ENCODE measurements around the gene DCAF12L2.
"Not testable (repeated sequence)": the region's sequence is repeated elsewhere in the genome, so short reads cannot be mapped to it uniquely, and the experiment has no call there.

Gene DCAF12L2

GRCh38 chrX:126165721-126166461 lies at the start of gene DCAF12L2:
DCAF12L2 (minus strand) TSS chrX:126166289; CDS start chrX:126165924, 365 bp downstream.
- no peak for DNase-seq

DNA sequence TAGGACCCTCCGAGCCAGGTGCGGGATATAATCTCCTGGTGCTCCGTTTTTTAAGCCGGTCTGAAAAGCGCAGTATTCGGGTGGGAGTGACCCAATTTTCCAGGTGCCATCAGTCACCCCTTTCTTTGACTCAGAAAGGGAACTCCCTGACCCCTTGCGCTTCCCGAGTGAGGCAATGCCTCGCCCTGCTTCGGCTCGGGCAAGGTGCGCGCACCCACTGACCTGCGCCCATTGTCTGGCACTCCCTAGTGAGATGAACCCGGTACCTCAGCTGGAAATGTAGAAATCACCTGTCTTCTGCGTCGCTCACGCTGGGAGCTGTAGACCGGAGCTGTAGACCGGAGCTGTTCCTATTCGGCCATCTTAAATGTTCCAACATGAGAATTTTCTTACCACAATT lies 24.8 kb upstream of the DCAF12L2 start:
- DNase-seq: not testable (repeated sequence)

DNA sequence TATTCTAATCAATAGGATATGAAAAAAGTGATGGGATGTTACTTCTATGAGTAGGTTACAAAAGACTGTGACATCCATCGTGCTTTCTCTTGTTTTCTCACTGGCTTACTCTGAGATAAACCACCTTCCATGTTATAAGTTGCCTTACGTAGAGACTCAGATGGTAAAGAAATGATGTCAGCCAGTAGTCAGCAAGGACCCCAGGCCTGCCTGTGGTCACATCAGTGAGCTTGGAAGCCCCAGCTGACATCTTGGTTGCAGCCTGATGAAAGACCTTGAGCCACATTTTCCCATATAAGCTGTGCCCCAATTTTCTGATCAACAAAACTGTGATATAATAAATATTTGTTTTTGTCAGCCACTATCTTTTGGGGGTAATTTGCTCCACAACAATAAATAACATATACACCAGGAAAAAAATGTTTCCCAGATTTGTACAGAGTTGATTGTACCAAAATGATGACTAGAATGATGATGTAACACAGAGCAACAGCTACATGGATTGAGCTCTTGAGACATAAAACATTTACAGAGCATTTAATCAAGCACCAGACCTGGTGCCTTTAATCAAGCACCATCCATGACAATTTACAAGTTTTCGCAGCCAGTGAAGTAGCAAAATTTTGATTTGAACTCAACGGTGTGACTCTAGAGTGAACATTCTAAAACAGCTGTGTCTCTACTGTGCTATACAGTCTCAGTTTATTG lies 11.2 kb upstream of the DCAF12L2 start:
- no peak for DNase-seq

DNA sequence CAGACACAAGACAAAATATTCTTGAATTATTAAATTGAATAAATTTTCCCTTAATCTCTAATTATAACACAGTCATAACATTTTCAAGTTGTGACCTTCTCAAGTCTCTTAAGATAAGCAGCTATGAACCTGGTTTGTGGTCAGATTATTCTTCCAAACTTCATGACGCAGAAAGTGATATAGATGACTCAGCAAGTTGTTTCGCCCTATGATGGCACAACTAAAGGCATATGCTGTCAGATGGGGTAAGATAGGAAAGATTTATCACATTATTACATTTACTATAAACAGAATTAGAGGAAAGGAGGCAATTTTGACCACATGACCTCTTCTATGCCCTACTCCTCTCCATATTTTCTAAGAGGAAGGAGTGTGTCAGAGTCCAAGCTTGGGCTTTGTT lies 4.6 kb upstream of the DCAF12L2 start:
- no peak for DNase-seq

- DNase-seq: no peak
These were observed 1.5 kb upstream of the DCAF12L2 start for GRCh38 chrX:126167560-126167959.

GRCh38 chrX:126165401-126165720 lies 728 bp downstream of the DCAF12L2 start:
- DNase-seq: no peak

DNA sequence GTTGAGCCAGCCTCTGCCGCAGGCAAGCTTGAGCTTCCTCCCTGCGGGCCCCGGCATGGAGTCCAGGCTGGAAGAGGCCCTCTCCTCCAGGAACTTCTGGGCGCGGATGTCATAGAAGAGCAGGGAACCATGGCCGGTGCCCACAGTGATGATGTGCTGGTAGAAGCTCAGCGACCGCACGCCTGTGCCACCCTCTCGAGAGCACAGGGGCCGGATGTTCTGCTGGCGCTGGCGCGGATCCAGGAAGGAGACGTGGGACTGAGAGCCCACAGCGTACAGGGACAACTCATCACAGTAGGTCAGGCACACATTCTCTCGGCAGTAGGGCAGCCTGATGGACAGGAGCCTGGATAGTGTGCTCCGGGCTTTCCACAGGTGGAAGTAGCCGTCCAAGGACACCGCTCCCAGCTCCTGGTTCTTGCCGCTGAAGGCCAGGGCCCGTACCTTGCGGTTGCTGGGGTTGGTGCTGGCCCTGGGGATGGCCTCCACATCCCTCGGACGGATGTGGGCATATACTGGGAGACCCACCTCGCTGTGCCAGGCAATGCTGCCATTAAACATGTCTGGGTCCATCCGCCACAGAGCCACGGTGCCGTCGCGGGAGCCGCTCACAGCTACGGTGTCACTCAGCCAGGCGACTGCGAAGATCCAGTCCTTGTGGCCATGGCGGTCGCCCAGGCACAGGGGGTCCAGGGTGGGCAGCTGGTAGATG lies 1.2 kb downstream of the DCAF12L2 start:
- no peak for DNase-seq

- no peak for DNase-seq
These were observed 1.9 kb downstream of the DCAF12L2 start for GRCh38 chrX:126164226-126164625.

DNA sequence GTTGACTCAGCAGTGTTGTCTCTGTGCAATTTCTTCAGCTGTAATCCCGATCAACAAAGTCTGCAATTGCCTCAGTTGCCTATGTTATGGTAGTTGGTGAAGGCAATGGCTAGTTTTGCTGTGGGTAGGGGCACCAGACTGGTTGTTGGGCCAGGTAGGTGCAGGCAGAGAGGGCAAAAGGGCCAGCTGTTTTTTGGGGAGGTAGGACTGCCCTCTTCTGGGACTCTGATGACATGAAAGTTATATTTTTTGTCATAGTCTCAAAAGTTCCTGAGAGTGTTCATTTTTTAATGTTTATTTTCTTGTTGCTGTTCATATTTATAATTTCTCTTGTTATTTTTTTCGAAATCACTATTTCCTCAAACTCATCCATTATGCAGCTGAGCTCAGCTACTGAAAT lies 25.1 kb downstream of the DCAF12L2 start:
- DNase-seq: no peak

DNA sequence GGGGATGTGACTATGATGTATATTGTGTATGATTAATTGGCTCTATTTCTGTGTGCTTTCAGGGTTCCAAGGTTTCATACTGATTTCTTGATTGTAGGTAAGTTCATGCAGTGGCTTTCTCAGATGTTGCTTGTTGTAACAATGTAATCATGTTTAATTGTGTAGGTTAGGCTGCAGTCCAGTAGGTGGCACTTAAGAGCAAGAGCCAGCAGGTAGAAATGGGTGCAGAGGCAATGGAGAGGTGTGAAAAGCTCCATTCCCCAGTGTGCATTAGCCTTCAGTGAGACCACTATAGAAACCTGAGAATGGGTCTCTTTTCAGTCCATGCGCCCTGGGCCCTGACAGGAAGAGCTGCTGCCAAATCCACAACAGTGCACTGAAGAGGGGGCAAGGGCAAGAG lies 28.2 kb downstream of the DCAF12L2 start:
- DNase-seq: no peak

- DNase-seq: no peak
These were observed 41.4 kb downstream of the DCAF12L2 start for GRCh38 chrX:126124721-126125120.
